GM21367 (cell line): ENCODE results near the gene RBFOX1.
"Not testable (repeated sequence)": the region's sequence is repeated elsewhere in the genome, so short reads cannot be mapped to it uniquely, and the experiment has no call there.

Source experiments
- ATAC-seq: cut with Tn5 transposase; IDR thresholded peaks from one replicate; pipeline ENCODE4 v1.9.1; 2021; ENCODE audit not compliant: unreplicated experiment

RBFOX1 gene

DNA sequence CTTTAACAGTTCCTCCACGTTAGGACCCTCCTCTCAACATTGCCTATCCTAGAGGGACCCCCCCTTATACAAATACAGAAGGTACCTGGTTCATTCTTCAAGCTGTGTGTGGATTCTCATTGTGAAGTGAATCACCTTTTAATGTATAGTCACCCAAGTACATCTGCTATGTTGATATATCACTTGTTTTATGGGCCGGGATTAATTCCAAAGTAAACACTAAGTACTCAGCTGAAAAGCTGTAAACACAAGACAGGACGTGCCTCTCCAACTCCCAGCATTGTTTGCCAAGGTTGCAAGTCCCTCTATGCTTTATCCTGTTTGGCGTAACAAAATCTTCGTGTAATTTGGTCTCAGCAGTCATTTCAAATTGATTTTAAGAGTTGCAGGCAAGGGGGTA lies 123.6 kb downstream of the RBFOX1 start:
- no peak for ATAC-seq

DNA sequence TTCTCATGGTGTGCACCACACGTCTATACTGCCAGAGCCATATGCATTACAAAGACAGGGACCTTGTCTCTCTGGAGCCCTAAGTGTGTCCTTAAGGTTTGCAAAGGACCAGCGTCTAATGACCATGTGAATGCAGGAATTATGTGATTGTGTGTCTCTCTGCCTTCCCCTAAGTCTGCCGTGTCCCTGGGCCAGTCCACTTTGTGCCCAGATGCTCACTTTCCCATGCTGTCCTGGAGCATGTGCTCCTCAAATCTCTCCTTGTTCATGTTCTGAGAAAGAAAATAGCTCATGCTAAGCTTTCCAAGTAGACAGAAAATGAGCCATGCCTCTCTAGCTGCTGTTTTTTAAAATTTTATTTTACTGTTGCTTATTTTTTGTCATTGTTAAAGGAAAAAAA lies 125.5 kb downstream of the RBFOX1 start:
- no peak for ATAC-seq

GRCh38 chr16:7470344-7470743 lies 137.7 kb downstream of the RBFOX1 start:
- ATAC-seq, result no peak

- no peak for ATAC-seq
These were observed 138.6 kb downstream of the RBFOX1 start for GRCh38 chr16:7471268-7471667.

DNA sequence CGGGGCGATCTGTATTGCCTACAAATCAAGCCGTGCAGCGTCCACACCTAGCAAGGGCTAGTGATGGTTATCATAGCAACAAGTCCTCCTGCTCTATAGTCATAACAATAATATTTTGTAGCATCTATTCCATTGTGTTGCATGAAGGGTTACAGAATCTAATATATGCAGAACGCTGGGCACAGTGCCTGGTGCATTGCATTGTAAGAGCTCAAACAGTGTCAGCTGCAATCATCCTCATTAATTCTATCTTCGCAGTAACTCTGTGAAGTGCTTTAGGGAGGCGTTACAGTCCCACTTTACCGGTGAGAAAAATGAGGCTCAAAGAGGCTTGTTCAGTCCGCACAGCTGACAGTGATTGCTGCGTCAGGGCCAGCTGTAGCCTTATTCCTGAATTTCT lies 149.4 kb downstream of the RBFOX1 start:
- no peak for ATAC-seq

- no peak for ATAC-seq
These were observed 150.1 kb downstream of the RBFOX1 start for GRCh38 chr16:7482596-7483290.

GRCh38 chr16:7487574-7488323 lies 155.1 kb downstream of the RBFOX1 start:
- ATAC-seq, result no peak

- no peak for ATAC-seq
These were observed 159.5 kb downstream of the RBFOX1 start for GRCh38 chr16:7492122-7492521.

- ATAC-seq, result no peak
These were observed 160.5 kb downstream of the RBFOX1 start for GRCh38 chr16:7493133-7493532.

- no peak for ATAC-seq
These were observed 165.0 kb downstream of the RBFOX1 start for GRCh38 chr16:7497691-7498090.

- ATAC-seq, result no peak
These were observed 169.2 kb downstream of the RBFOX1 start for GRCh38 chr16:7501868-7502267.

- ATAC-seq, result not testable (repeated sequence)
These were observed 170.0 kb downstream of the RBFOX1 start for GRCh38 chr16:7502591-7503157.

DNA sequence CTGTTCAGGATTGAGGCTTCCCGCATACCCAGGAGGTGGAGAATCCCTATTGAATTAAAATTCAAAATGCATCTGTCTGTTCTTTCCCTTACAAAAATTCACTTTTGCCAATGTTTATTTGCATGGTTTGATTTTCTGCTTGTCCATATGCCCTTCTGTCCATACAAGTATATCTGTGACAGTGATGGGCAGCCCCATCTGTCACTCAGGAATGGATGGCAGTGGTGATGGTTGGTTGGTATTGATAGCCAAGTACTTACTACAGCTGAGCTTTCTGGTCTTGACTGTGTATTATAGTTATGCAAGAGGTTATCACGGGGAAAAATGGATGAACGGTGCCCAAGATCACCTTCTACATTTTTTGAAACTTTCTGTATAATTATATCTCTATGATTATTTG lies 171.0 kb downstream of the RBFOX1 start:
- ATAC-seq, result no peak

DNA sequence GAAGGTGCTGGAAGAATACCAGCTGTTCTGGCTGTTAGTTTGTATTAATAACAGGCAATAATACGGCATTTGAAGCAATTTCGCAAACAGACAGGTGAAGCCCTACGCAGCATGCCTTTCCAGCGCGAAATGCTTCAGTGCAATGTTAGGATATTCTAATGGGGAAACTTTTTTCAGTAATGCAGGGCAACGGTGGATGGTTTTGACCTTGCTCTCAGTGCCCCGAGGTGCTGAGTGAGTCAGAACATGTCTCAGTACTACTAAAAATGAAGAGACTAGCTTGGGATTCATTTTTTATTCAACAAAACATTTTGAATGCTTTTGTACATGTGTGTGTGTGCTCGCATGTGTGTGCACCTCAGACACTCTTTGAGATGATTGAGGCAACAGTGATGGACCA lies 172.2 kb downstream of the RBFOX1 start:
- no peak for ATAC-seq

GRCh38 chr16:7505495-7505894 lies 172.8 kb downstream of the RBFOX1 start:
- no peak for ATAC-seq

GRCh38 chr16:7506363-7506762 lies 173.7 kb downstream of the RBFOX1 start:
- no peak for ATAC-seq

GRCh38 chr16:7508656-7509055 lies 176.0 kb downstream of the RBFOX1 start:
- ATAC-seq, result no peak

- ATAC-seq, result no peak
These were observed 177.4 kb downstream of the RBFOX1 start for GRCh38 chr16:7509963-7510601.

GRCh38 chr16:7511549-7512260 lies 179.1 kb downstream of the RBFOX1 start:
- no peak for ATAC-seq

- no peak for ATAC-seq
These were observed 179.9 kb downstream of the RBFOX1 start for GRCh38 chr16:7512503-7512902.

GRCh38 chr16:7513429-7513828 lies 180.8 kb downstream of the RBFOX1 start:
- no peak for ATAC-seq
